H9 (cell line): ENCODE data around the gene TUT4. TPM values are rescaled to one million over a fixed set of nuclear protein-coding genes. Genes with fewer than 3 reads are reported as not detected.

ENCODE experiments used
- DNase-seq: peaks from one replicate; pipeline ENCODE4 v3.0.0-alpha.2; 2017
- H2AFZ ChIP-seq: one replicate; pipeline ENCODE4 v1.6.1; 2013; ENCODE audit warnings: mild to moderate bottlenecking, low read length, control low read depth, moderate library complexity
- H2AK5ac ChIP-seq: 2 replicates; pipeline ENCODE4 v1.6.1; 2013; ENCODE audit warnings: low read length, control low read depth, mixed read lengths; ENCODE audit not compliant: insufficient read length
- H2BK120ac ChIP-seq: one replicate; pipeline ENCODE4 v1.6.1; 2013; ENCODE audit warnings: low read depth, mild to moderate bottlenecking, low read length, control low read depth, inconsistent platforms; ENCODE audit not compliant: poor library complexity, severe bottlenecking
- H2BK12ac ChIP-seq: 2 replicates; pipeline ENCODE4 v1.6.1; 2013; ENCODE audit warnings: low read length, control low read depth, mixed read lengths, low read depth; ENCODE audit not compliant: insufficient read length
- H2BK15ac ChIP-seq: 2 replicates; pipeline ENCODE4 v1.6.1; 2013; ENCODE audit warnings: low read depth, low read length, control low read depth
- H2BK20ac ChIP-seq: one replicate; pipeline ENCODE4 v1.6.1; 2013; ENCODE audit warnings: low read depth, mild to moderate bottlenecking, low read length, control low read depth, inconsistent platforms; ENCODE audit not compliant: poor library complexity, severe bottlenecking
- H2BK5ac ChIP-seq: 2 replicates; pipeline ENCODE4 v1.6.1; 2013; ENCODE audit warnings: low read length, control low read depth, mixed read lengths; ENCODE audit not compliant: insufficient read length
- H3K14ac ChIP-seq: 2 replicates; pipeline ENCODE4 v1.6.1; 2013; ENCODE audit warnings: low read length, control low read depth; ENCODE audit not compliant: insufficient read depth
- H3K18ac ChIP-seq: 2 replicates; pipeline ENCODE4 v1.6.1; 2013; ENCODE audit warnings: low read depth, mild to moderate bottlenecking, mixed read lengths, low read length, control low read depth; ENCODE audit not compliant: insufficient read length
- H3K23ac ChIP-seq: 2 replicates; pipeline ENCODE4 v1.6.1; 2013; ENCODE audit warnings: low read length, control low read depth, mixed read lengths, low read depth; ENCODE audit not compliant: insufficient read length
- H3K23me2 ChIP-seq: 2 replicates; pipeline ENCODE4 v1.6.1; 2013; ENCODE audit warnings: low read depth, mild to moderate bottlenecking, mixed read lengths, low read length, control low read depth; ENCODE audit not compliant: insufficient read length, poor library complexity, severe bottlenecking
- H3K27ac ChIP-seq: 2 replicates; pipeline ENCODE4 v1.5.1; 2013; ENCODE audit warnings: low read length, control low read depth, mixed read lengths, low read depth; ENCODE audit not compliant: insufficient read length
- H3K27me3 ChIP-seq: 2 replicates; pipeline ENCODE4 v1.6.1; 2013; ENCODE audit warnings: low read length, control low read depth, inconsistent platforms; ENCODE audit not compliant: insufficient read depth
- H3K4ac ChIP-seq: 2 replicates; pipeline ENCODE4 v1.6.1; 2013; ENCODE audit warnings: low read depth, mild to moderate bottlenecking, control low read depth, inconsistent platforms, low read length, moderate library complexity
- H3K4me1 ChIP-seq: 2 replicates; pipeline ENCODE4 v1.6.1; 2013; ENCODE audit warnings: low read length, control low read depth, inconsistent platforms; ENCODE audit not compliant: insufficient read depth
- H3K4me2 ChIP-seq: 2 replicates; pipeline ENCODE4 v1.6.1; 2013; ENCODE audit warnings: low read length, control low read depth, mixed read lengths; ENCODE audit not compliant: insufficient read length, insufficient read depth
- H3K56ac ChIP-seq: 2 replicates; pipeline ENCODE4 v1.6.1; 2013; ENCODE audit warnings: low read depth, mild to moderate bottlenecking, mixed read lengths, low read length, control low read depth; ENCODE audit not compliant: insufficient read length
- H3K79me1 ChIP-seq: 2 replicates; pipeline ENCODE4 v1.6.1; 2013; ENCODE audit warnings: low read depth, mild to moderate bottlenecking, moderate library complexity, low read length, control low read depth, inconsistent platforms; ENCODE audit not compliant: insufficient read depth, poor library complexity, severe bottlenecking
- H3K79me2 ChIP-seq: 2 replicates; pipeline ENCODE4 v1.6.1; 2013; ENCODE audit warnings: low read length, control low read depth, inconsistent platforms; ENCODE audit not compliant: insufficient read depth
- H3K9ac ChIP-seq: 2 replicates; pipeline ENCODE4 v1.6.1; 2013; ENCODE audit warnings: low read length, control low read depth, mixed read lengths; ENCODE audit not compliant: insufficient read length; ENCODE audit errors: extremely low read depth
- H3K9me3 ChIP-seq: one replicate; pipeline ENCODE4 v1.6.1; 2013; ENCODE audit warnings: low read depth, low read length, inconsistent platforms; ENCODE audit not compliant: control insufficient read depth
- H3T11ph ChIP-seq: one replicate; pipeline ENCODE4 v1.6.1; 2013; ENCODE audit warnings: mild to moderate bottlenecking, low read length, control low read depth, inconsistent platforms
- H4K20me1 ChIP-seq: one replicate; pipeline ENCODE4 v1.6.1; 2013; ENCODE audit not compliant: control insufficient read depth, insufficient read length, insufficient read depth
- H4K5ac ChIP-seq: 2 replicates; pipeline ENCODE4 v1.6.1; 2013; ENCODE audit warnings: low read depth, mild to moderate bottlenecking, mixed read lengths, low read length, control low read depth; ENCODE audit not compliant: insufficient read length
- H4K8ac ChIP-seq: replicated peaks from 2 replicates; pipeline ENCODE4 v1.6.1; 2013; ENCODE audit warnings: low read length, control low read depth, mixed read lengths, low read depth; ENCODE audit not compliant: insufficient read length
- H4K91ac ChIP-seq: 2 replicates; pipeline ENCODE4 v1.6.1; 2013; ENCODE audit warnings: low read depth, mild to moderate bottlenecking, moderate library complexity, mixed read lengths, low read length, control low read depth; ENCODE audit not compliant: insufficient read length
- H3K27ac Mint-ChIP-seq, 3 experiments: 2 replicates in 2 of 3; 3 replicates in 1 of 3; pipeline ENCODE4 v1.8.0; 2020 to 2021; ENCODE audit warnings: mixed read lengths in 3 of 3, mild to moderate bottlenecking in 1 of 3, moderate library complexity in 1 of 3
- H3K27me3 Mint-ChIP-seq: 2 replicates; pipeline ENCODE4 v1.8.0; 2021; ENCODE audit warnings: low read depth, mild to moderate bottlenecking, moderate library complexity, mixed read lengths
- H3K36me3 Mint-ChIP-seq, 3 experiments: 2 replicates in 2 of 3; 3 replicates in 1 of 3; pipeline ENCODE4 v1.8.0; 2020 to 2021; ENCODE audit warnings: low read depth in 3 of 3, mixed read lengths in 3 of 3; ENCODE audit not compliant: insufficient read depth in 1 of 3
- H3K4me1 Mint-ChIP-seq, 2 experiments: 2 replicates each; pipeline ENCODE4 v1.8.0; 2020; ENCODE audit warnings: mixed read lengths in 2 of 2
- H3K4me3 Mint-ChIP-seq, 2 experiments: 2 replicates in 1 of 2; 3 replicates in 1 of 2; pipeline ENCODE4 v1.8.0; 2020 to 2021; ENCODE audit warnings: mild to moderate bottlenecking in 2 of 2, mixed read lengths in 2 of 2, moderate library complexity in 1 of 2
- H3K9me3 Mint-ChIP-seq, 2 experiments: 2 replicates in 1 of 2; 3 replicates in 1 of 2; pipeline ENCODE4 v1.8.0; 2020; ENCODE audit warnings: mild to moderate bottlenecking in 2 of 2, mixed read lengths in 2 of 2, moderate library complexity in 1 of 2
- WGBS: extraction: QIAGEN DNeasy Blood & Tissue Kit; methylation state at CpG from one replicate; pipeline ENCODE4 v1.1.7; 2013; ENCODE audit warnings: missing lambda C conversion rate, low lambda C conversion rate, mixed read lengths; ENCODE audit not compliant: insufficient read length; ENCODE audit errors: extremely low coverage; 5-methylcytosine and 5-hydroxymethylcytosine counted together
- total RNA-seq: library from RNA; stranded (reverse); gene quantifications from 2 replicates; pipeline ENCODE4 v1.2.1, GENCODE V29; 2021
- TF ChIP-seq, protein P1 (sequence below): fragments of 200-600 bp; sonication (generic); conservative IDR thresholded peaks from 3 replicates; pipeline ENCODE4 v1.8.0; 2021; ENCODE audit warnings: antibody characterized with exemption, mild to moderate bottlenecking

Gene TUT4
- total RNA-seq, 1 experiment from 2014 or later, result 59.3 TPM

DNA sequence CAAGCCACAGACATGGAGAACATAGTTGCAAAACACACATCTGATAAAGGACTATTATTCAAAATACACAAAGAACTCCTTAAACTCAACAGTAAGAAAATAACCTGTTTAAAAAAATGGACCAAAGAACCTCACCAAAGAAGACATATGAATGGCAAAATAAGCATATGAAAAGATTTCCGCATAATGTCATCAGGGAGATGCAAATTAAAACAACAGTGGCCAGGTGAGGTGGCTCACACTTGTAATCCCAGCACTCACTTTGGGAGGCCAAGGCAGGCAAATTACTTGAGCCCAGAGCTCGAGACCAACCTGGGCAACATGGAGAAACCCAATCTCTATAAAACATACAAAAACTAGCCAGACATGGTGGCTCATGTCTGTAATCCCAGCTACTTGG, 98.1 kb downstream of the TUT4 start:
- Mint-ChIP-seq H3K9me3 (peaks cover 0 to 4% of the 10 kb centered on the region in 2 experiments; a peak in 2 of 5 replicates), H3K4me1 (peaks cover 21 to 27% of the 10 kb centered on the region in 2 experiments), H3K27me3 (no peaks in the 10 kb centered on the region), H3K36me3 (peaks cover 6 to 39% (median 30%) of the 10 kb centered on the region in 3 experiments; a peak in 6 of 7 replicates), H3K27ac (peak overlapping the region; percentile 5 to 80 (median 46)), H3K4me3 (peak overlapping the region; percentile 6 to 10; a peak in 3 of 5 replicates)
- Histone ChIP-seq H2BK5ac (no peak overlapping the region), H3K4me1 (no peaks in the 10 kb centered on the region; the same call in 1 of the 2 replicates), H3K9me3 (no peaks in the 10 kb centered on the region), H2BK15ac (no peak overlapping the region), H2BK12ac (no peak overlapping the region), H3K79me2 (no peaks in the 10 kb centered on the region), H3K27ac (no peak overlapping the region), H4K20me1 (no peaks in the 10 kb centered on the region), H4K91ac (no peak overlapping the region), H3K4ac (no peak overlapping the region), H3T11ph (no peak overlapping the region), H2AFZ (no peak overlapping the region), H2BK120ac (no peak overlapping the region), H4K8ac (no peak overlapping the region), H3K4me2 (no peak overlapping the region), H3K18ac (no peak overlapping the region), H2BK20ac (no peak overlapping the region), H3K14ac (no peak overlapping the region), H4K5ac (no peak overlapping the region), H3K27me3 (no peaks in the 10 kb centered on the region), H3K23me2 (no peaks in the 10 kb centered on the region), H3K23ac (no peak overlapping the region), H2AK5ac (no peak overlapping the region), H3K9ac (no peak overlapping the region), H3K56ac (no peak overlapping the region), H3K79me1 (no peaks in the 10 kb centered on the region)
- no CpG with 5 or more reads among the region's 2 CpGs for WGBS
- TF ChIP-seq, protein P1, sequence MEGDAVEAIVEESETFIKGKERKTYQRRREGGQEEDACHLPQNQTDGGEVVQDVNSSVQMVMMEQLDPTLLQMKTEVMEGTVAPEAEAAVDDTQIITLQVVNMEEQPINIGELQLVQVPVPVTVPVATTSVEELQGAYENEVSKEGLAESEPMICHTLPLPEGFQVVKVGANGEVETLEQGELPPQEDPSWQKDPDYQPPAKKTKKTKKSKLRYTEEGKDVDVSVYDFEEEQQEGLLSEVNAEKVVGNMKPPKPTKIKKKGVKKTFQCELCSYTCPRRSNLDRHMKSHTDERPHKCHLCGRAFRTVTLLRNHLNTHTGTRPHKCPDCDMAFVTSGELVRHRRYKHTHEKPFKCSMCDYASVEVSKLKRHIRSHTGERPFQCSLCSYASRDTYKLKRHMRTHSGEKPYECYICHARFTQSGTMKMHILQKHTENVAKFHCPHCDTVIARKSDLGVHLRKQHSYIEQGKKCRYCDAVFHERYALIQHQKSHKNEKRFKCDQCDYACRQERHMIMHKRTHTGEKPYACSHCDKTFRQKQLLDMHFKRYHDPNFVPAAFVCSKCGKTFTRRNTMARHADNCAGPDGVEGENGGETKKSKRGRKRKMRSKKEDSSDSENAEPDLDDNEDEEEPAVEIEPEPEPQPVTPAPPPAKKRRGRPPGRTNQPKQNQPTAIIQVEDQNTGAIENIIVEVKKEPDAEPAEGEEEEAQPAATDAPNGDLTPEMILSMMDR, result no peak
- DNase-seq, result peak; percentile 47
